ENCODE measurements around the gene CLPTM1L.
A peak's percentile ranks its signal among the peaks of the same experiment; 100 is the strongest.

CLPTM1L gene

DNA sequence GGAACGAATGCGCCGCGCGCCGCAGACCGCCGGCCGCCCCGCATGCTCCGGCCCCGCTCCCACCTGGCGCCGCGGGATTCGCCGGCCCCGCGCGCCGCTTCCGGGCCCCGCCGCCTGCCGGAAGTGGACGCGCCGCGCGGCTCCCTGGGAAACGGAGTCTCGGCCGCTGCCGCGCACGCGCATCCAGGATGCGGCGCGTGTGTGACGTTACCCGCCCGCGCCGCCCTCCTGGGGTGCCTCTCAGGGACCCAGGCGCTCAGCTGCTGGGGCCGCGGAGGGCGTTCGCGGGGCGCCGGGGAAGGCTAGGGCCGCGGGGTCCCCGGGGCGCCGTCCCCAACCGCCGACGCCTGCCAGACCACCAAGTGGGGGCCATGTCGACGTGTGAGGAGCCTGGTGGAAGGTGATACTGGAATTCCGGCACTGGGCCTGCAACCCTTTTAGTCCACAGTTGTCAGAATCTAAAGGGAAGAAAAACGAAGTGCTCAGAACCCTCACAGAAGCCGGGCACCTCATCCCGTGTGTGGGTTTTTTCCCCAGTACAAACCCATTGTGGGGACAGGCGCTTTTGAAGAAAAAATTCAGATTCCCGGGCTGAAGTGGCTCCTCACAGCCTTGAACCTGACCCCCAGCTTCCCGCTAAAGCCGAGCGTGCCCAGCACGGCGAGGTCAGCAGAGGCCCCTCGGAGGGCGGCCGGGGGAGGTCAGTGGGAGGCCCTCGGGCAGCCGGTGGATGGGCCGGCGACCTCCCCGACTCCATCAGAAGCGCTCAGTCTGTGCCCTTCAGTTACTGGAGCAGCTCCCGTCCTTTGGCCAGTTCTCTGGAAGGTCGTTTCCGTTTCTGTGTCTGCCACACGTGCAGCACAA is at the start of gene CLPTM1L:
TSS of gene CLPTM1L (minus strand) at position 125 of the 864 bp plus-strand sequence. CDS start 258 bp downstream, outside the sequence.
- DNase-seq, result peak; percentile 80

DNA sequence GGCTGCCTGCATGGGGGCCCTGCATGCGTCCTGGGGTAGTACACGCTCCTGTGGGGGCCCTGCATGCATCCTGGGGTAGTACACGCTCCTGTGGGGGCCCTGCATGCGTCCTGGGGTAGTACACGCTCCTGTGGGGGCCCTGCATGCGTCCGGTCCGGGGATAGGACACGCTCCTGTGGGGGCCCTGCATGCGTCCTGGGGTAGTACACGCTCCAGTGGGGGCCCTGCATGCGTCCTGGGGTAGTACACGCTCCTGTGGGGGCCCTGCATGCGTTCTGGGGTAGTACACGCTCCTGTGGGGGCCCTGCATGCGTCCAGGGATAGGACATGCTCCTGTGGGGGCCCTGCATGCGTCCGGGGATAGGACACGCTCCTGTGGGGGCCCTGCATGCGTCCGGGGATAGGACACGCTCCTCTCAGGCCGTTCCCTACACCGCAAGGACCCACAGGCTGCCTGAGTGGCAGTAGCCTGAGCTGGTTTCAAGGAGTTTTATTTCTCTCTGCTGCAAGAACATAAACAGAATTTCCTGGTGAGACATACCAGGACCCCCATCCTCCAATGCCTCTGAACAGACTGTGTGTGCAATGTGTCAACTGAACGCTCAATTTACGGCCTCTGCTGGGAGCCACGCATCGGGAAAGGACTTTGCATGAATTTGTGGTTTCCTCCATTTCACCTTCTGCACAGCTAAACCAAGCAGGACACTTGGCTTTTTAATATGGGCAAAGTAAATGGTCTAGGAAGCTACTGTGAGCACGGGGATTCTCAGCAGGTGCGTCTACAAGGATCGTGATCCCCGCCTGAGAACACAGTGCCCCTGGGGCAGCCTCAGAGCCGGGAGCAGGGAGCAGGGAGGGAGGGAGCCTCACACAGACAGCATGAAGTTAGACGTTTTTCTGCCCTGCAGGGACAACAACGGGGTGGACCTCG is 48.9 kb upstream of the CLPTM1L start:
- no peak for DNase-seq

- no peak for DNase-seq
Observed at GRCh38 chr5:1392801-1393565, 48.1 kb upstream of the CLPTM1L start.

- no peak for DNase-seq
Observed at GRCh38 chr5:1392261-1392660, 47.4 kb upstream of the CLPTM1L start.

- no peak for DNase-seq
Observed at GRCh38 chr5:1391691-1392090, 46.8 kb upstream of the CLPTM1L start.

DNA sequence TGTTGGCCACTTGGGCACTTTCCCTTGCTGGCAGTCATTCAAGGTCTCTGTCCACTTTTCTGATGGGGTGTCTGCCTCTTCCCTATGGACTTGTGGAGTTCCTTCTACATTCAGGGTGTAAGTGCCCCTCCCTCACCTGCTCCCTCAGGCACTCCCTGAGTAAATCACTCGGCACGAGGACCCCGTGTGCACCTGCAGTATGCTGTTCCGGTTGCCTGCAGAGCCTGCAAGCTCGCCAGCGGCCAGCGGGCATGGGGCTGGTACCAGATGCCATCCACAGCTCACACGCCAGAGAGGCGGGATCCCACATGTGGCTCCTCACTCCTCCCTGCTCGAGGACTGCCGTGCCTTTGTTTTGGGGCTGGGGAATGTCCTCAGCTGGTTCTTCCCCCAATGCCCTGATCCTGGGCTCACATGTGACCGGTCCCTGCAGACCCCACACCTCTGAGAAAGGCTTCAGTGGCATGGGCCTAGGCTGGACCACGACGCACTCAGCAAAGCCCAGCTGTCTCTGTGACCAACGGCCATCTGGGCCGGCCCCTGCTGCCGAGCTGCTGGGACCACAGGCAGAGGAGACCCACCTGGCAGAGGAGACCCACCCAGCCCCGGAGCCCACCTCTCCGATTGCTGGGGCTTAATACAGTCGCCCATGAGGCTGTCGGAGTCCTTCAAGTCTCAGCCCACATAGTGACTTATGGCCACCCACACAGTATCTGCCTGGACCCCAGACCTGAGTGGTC is 46.1 kb upstream of the CLPTM1L start:
- no peak for DNase-seq

GRCh38 chr5:1390333-1390732 is 45.4 kb upstream of the CLPTM1L start:
- no peak for DNase-seq

DNA sequence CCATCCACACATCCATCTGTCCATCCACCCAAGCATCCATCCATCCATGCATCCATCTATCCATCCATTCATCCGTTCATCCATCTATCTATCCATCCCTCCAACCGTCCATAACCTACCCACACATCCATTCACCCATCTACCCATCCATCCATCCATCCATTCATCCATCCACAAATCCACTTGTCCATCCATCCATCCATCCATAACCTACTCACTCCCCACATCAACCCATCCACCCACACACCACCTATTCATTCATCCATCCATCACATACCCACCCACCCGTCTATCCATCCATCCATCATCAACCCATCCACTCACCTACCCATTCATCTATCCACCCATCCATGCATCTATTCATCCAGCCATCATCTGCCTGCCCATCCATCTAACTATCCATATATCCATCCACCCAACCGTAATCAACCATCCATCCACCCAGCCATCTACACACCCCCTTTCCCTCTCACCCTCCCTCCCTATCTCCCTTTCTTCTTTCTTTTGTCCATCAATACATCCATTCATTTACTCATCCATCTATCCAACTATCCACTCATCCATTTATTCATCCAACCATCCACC is 43.6 kb upstream of the CLPTM1L start:
- no peak for DNase-seq

- DNase-seq, result no peak
Observed at GRCh38 chr5:1387876-1388275, 43.0 kb upstream of the CLPTM1L start.

GRCh38 chr5:1387059-1387755 is 42.3 kb upstream of the CLPTM1L start:
- no peak for DNase-seq

GRCh38 chr5:1386274-1386717 is 41.4 kb upstream of the CLPTM1L start:
- peak; percentile 60 for DNase-seq

GRCh38 chr5:1385395-1386273 is 40.7 kb upstream of the CLPTM1L start:
- peak; percentile 77 for DNase-seq

DNA sequence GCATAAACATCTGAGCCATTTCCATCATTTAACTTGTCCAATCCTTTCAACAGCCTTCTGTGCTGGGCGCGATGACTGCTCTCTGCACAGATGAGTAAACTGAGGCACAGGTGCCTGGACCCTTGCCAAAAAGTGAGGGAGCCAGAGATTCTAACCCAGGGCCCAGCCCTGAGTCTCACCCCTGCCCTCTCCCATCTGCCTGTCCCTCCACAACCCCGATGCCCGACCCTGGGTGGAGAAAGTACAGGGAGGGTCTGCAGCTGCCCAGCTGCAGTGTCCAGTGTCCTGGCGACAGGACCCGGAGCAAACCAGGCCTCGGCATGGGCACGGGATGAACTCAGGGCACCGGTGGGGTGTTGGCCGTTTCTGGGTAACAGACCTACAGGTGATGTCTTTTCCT is 39.6 kb upstream of the CLPTM1L start:
- DNase-seq, result no peak

DNA sequence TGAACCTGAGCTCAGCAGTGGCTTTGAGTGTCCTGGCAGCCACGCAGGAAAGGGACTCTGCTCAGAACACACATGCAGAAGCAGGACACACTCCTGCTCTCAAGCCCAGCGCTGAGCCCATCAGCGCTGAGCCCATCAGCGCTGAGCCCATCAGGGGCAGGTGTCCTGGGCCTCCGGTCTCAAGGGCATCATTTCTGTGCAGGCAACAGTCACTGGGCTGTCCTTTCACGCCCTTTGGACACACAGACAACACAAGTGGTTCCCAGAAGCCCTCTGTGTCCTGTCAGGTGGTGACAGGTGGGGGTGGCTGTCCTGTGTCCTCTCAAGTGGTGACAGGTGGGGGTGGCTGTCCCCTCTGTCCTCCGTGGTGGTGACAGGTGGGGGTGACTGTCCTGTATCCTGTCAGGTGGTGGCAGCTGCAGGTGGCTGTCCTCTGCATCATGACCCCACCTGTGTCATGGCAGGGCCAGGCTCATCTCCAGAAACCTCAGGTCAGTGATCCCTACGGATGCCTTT is 39.0 kb upstream of the CLPTM1L start:
- no peak for DNase-seq

DNA sequence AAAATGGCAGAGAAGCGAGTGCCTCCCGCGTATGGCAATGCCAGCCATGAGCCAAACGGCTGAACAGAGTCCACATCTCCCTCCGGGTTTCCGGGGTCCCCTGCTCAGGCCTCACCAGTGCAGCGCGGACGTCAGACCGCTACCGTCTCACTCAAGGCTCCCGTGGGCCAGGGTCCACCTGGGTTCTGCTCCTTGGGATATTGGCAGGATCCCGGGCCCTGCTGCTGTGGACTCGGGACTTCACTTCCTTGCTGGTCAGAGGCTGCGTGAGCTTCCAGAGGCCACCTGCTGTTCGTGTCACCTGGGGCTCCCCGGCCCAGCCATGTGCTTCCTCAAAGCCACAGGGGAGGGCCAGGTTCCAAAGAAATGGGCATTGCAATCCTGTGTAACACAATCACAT is 38.4 kb upstream of the CLPTM1L start:
- no peak for DNase-seq

DNA sequence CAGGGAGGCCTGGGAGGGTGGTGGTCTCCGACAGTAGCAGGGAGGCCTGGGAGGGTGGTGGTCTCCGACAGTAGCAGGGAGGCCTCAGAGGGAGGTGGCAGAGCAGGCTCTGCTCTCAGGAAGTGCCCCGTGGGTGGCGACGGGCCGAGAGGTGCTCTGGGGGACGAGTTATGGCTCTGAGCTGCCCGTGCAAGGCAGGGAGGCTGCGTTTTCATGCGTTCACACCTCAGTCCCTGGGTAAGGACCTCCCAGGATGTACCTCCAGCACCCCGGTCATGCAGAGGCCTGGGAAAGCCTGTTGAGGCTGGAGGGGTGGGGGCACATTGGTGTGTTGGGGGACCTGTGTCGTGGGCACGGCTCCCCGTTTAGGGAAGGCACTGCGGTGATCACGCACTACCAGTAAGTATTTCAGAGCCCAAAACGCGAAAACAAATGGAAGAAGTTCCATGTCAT is 37.4 kb upstream of the CLPTM1L start:
- no peak for DNase-seq

DNA sequence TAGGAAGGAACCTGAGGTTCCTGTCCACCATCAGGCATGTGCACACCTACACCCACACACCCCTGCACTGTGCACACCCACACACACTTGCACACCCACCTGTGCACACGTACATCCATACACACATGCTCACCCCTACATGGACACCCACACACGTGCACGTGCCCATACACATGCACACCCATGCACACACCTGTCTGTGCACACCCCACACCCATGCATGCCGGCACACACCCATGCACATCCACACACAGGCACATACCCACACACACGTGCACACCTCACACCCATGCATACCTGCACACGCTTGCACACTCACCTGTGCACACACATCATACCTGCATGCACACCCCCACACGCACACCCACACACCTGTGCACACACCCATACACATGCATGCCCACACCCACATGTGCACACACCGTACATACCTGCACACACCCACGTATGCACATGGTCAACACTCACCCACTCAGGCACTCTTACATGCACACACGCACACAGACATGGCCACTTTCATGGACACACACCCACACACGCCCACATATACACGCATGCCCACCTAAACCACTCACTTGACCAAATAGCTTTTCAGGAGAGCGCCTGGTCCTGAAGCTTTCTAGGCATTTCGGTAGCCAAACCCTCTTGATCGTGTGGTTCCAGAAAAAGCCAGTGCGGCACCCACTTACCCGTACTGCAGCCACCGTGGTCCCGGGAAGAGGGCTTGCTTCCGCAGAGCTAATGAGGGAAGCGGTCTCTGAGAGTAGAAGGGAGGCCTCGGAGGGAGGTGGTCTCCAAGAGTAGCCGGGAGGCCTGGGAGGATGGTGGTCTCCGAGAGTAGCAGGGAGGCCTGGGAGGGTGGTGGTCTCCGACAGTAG is 36.7 kb upstream of the CLPTM1L start:
- no peak for DNase-seq

DNA sequence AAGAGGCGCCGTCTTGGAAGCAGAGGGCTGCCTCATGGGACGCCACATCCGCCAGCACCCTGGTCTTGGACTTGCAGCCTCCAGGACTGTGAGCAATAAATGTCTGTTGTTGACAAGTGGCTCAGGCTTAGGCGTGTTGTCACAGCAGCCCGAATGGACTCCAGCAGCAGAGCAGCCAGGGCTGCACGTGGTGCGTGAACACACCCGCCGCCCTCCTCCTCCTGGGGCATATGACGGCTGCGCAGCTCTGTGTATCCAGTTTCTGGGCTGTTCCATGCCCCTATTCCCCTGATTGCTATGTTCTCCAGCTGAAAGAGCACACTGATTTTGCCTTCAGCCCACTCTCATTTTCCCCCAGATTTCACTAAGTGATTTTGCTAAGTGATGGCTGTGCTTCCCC is 36.0 kb upstream of the CLPTM1L start:
- DNase-seq, result no peak

All from stimulated activated naive CD4-positive, alpha-beta T cell treated with Interleukin-2 at 50 U/mL for 16 hours (primary cell).